ENCODE measurements around the gene TLR8.

The TLR8 gene

DNA sequence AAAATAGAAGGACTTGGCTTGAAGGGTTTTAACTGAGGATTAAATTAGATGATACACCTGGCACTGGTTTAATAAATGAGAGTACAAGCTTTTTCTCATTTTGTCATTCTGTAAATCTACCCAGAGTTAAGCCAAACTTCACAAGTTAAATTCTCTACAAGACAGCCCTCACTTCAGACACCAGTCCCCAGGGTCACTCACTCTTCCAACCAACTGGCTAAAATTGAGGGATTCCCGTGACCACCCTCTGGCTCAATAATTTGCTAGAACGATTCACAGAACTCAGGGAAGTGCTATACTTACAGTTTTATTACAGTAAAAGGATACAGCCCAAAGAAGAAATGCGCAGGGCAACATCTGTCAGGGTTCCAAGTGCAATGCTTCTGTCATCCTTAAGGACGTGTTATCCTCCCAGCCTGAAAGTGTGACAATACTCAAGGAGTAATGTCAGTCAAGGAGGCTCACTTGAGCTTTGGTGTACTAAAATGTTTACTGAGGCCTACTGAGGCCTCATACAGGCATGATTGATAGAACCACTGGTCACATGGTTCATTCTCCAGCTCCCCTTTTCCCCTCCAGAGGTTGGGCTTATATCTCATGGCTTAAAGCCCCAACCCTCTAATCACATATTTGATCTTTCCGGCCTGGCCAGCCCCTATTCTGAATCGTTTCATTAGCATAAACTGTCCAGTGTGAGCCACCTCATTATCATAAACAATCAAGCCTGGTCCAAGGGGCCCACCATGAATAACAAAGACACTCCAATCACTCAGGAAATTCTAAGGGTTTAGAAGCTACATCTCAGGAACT is 58.9 kb downstream of the TLR8 start:
- no peak for DNase-seq (ENCODE audit: low read depth, low spot score)

DNA sequence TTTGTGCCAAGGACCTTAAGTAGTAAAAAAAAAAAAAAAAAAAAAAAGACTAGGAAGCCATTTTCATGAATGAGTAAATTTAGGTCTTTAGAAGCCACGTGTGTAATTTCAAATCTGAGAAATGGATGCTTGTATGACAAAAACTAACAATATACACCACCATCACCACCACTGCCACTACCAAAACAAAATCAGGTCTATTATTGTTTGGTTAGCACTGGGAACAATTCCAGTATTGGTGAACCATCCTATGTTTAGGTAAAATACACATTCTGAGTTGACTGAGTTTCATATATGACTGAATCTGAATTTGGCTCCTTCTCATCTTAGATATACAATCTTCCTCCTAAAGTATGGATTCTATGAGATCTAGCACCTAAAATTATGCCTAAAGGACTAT is 59.7 kb downstream of the TLR8 start:
- no peak for DNase-seq (ENCODE audit: low read depth, low spot score)

- no peak for DNase-seq (ENCODE audit: low read depth, low spot score)
These were observed 61.5 kb downstream of the TLR8 start for GRCh38 chrX:12967711-12968465.

- DNase-seq (ENCODE audit: low read depth, low spot score): no peak
These were observed 64.3 kb downstream of the TLR8 start for GRCh38 chrX:12970691-12971202.

GRCh38 chrX:12971282-12972003 is 65.0 kb downstream of the TLR8 start:
- DNase-seq (ENCODE audit: low read depth, low spot score): no peak

DNA sequence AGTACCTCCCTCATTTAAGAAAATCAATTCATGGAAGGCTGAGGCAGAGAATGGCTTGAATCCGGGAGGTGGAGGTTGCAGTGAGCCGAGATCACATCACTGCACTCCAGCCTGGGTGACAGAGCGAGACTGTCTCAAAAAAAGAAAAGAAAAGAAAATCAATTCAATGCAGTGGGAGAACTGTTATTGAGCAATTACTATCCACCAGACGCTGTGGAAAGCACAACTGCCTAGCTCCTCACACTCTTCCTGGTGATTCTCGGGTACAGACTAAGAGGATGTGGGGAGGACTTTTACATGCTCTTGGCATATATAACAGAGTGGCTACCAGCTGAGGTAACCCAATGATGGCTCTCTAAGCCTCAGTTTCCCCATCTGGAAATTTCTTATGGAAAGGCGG is 65.8 kb downstream of the TLR8 start:
- no peak for DNase-seq (ENCODE audit: low read depth, low spot score)
